ENCODE data around the gene BBC3.

- TF ChIP-seq, protein P1, sequence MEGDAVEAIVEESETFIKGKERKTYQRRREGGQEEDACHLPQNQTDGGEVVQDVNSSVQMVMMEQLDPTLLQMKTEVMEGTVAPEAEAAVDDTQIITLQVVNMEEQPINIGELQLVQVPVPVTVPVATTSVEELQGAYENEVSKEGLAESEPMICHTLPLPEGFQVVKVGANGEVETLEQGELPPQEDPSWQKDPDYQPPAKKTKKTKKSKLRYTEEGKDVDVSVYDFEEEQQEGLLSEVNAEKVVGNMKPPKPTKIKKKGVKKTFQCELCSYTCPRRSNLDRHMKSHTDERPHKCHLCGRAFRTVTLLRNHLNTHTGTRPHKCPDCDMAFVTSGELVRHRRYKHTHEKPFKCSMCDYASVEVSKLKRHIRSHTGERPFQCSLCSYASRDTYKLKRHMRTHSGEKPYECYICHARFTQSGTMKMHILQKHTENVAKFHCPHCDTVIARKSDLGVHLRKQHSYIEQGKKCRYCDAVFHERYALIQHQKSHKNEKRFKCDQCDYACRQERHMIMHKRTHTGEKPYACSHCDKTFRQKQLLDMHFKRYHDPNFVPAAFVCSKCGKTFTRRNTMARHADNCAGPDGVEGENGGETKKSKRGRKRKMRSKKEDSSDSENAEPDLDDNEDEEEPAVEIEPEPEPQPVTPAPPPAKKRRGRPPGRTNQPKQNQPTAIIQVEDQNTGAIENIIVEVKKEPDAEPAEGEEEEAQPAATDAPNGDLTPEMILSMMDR (IDR thresholded peaks at IDR 0.05), result no peak
- TF ChIP-seq EP300 (IDR thresholded peaks at IDR 0.05) (peak; percentile 56), POLR2A (IDR thresholded peaks at IDR 0.05) (no peak)
These were observed 25.9 kb upstream of the BBC3 start for GRCh38 chr19:47256693-47257410.

Data from ovary (tissue), 3 donors.